Measurements from ENCODE around the gene ST6GALNAC4. TPM values are rescaled to one million over a fixed set of nuclear protein-coding genes. Genes with fewer than 3 reads are reported as not detected.

The ST6GALNAC4 gene
- total and polyA plus RNA-seq, 9 of the 15 experiments (the other 6 are each of a cell fraction or from before 2014, with no cell fraction given) = 2.6 to 43.1 (median 15.4) TPM

DNA sequence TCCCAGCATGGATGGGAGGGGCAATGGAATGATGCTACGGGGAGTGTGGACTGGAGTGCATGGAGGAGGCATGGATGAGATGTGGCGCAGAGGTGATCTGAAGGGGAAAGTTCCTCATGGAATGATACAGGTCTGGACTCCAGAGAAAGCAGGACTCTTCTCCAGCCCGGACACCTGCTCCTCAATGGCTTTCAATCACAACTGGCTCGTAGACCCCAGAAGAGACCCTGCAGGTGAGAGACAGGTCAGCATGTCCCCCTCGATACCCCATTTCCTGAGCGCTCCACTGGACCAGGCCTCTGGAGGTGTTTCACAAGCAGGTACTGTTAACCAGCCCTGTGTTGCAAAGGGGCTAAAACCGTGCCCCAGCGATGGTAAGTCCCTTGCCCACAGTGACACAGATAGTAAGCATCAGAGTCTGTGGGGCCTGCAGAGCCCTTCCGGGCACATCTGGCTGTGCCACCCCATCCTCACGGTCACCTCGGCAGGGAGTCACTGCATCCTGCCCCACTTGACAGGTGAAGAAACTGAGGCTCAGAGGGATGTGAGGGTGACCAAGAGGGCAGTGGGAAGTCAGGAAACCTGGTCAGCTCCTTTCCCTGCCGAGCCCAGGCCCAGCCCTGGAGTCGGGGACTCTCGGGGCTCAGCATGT, 26.3 kb upstream of the ST6GALNAC4 start:
- 69% methylated on average over 14 of the region's 14 CpGs for WGBS (ENCODE audit: insufficient coverage, low coverage, missing lambda C conversion rate)

More for the DNA sequence above, 26.3 kb upstream of the ST6GALNAC4 start:
- intact Hi-C loops (cut with micrococcal nuclease) = loop anchor here (1.0 kb wide), 2 partner anchors 92 to 174 kb away; no protein-coding TSS in a partner anchor
- H3K27ac ChIP-seq (ENCODE audit: extremely low read depth, low read depth, low read length) = no peak overlapping the region
- DNase-seq (ENCODE audit: extremely low read depth in 1 of 4, low spot score in 3 of 4) (no peak), ATAC-seq (no peak; the same call in 2 of the 3 replicates), FAIRE-seq (no peak)
- peak overlapping the region in 1 of 2 experiments; percentile 54; a peak in 1 of 4 replicates for H3K9ac ChIP-seq (ENCODE audit: insufficient read depth in 1 of 2, low read depth in 2 of 2, low read length in 2 of 2)
- BruUV-seq (replicated peaks) = no TSS peak
- no peaks in the 10 kb centered on the region; the same call in 2 of the 3 replicates for H3K79me2 ChIP-seq (ENCODE audit: control insufficient read depth, insufficient read depth, low read length)
- no peak overlapping the region for H3K4me2 ChIP-seq (ENCODE audit: insufficient read depth, low read length)
- H4K20me1 ChIP-seq (replicated peaks; ENCODE audit: control insufficient read depth, insufficient read depth, low read length) = 0 out of 2 replicates have a peak, but pooled peaks cover 5% of the 10 kb centered on the region
- H3K27me3 ChIP-seq (ENCODE audit: control insufficient read depth in 2 of 2, insufficient read depth in 2 of 2, low read length in 2 of 2) = no peaks in the 10 kb centered on the region
- H3K36me3 ChIP-seq (ENCODE audit: control insufficient read depth, insufficient read depth, low read length) = peaks cover 26% of the 10 kb centered on the region; the same call in 2 of the 3 replicates
- CTCF ChIA-PET (ENCODE audit: low intra/inter-chr PET ratio) = interaction anchor here (0.6 to 3.9 kb wide), 4 partner anchors 92 to 180 kb away, joined by 3 to 57 read pairs (median 20); no protein-coding TSS in a partner anchor
- peaks cover 44 to 71% of the 10 kb centered on the region in 2 experiments for H3K4me1 ChIP-seq (replicated peaks in 1 of 2; ENCODE audit: control insufficient read depth in 2 of 2, insufficient read depth in 2 of 2, low read length in 2 of 2)
- POLR2A ChIA-PET = interaction anchor here (0.6 to 2.1 kb wide), 11 partner anchors 9 to 152 kb away, joined by 3 to 10 read pairs (median 4); partner anchors contain the start of genes NAIF1 and PIP5KL1
- peaks cover 6% of the 10 kb centered on the region for H3K9me1 ChIP-seq (ENCODE audit: control insufficient read depth, insufficient read depth, low read length)
- H3K4me3 ChIP-seq = no peak overlapping the region
- no peak overlapping the region for H2AFZ ChIP-seq (ENCODE audit: low read depth, low read length)
- in situ Hi-C loops (cut with MboI) = no loop called here
- TF ChIP-seq MAFG (tag; conservative IDR thresholded peaks at IDR 0.05) = no peak
- TF ChIP-seq, protein P1, sequence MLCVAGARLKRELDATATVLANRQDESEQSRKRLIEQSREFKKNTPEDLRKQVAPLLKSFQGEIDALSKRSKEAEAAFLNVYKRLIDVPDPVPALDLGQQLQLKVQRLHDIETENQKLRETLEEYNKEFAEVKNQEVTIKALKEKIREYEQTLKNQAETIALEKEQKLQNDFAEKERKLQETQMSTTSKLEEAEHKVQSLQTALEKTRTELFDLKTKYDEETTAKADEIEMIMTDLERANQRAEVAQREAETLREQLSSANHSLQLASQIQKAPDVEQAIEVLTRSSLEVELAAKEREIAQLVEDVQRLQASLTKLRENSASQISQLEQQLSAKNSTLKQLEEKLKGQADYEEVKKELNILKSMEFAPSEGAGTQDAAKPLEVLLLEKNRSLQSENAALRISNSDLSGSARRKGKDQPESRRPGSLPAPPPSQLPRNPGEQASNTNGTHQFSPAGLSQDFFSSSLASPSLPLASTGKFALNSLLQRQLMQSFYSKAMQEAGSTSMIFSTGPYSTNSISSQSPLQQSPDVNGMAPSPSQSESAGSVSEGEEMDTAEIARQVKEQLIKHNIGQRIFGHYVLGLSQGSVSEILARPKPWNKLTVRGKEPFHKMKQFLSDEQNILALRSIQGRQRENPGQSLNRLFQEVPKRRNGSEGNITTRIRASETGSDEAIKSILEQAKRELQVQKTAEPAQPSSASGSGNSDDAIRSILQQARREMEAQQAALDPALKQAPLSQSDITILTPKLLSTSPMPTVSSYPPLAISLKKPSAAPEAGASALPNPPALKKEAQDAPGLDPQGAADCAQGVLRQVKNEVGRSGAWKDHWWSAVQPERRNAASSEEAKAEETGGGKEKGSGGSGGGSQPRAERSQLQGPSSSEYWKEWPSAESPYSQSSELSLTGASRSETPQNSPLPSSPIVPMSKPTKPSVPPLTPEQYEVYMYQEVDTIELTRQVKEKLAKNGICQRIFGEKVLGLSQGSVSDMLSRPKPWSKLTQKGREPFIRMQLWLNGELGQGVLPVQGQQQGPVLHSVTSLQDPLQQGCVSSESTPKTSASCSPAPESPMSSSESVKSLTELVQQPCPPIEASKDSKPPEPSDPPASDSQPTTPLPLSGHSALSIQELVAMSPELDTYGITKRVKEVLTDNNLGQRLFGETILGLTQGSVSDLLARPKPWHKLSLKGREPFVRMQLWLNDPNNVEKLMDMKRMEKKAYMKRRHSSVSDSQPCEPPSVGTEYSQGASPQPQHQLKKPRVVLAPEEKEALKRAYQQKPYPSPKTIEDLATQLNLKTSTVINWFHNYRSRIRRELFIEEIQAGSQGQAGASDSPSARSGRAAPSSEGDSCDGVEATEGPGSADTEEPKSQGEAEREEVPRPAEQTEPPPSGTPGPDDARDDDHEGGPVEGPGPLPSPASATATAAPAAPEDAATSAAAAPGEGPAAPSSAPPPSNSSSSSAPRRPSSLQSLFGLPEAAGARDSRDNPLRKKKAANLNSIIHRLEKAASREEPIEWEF (CRISPR knock-in tag; IDR thresholded peaks at IDR 0.05) = no peak
- TF ChIP-seq, protein P2, sequence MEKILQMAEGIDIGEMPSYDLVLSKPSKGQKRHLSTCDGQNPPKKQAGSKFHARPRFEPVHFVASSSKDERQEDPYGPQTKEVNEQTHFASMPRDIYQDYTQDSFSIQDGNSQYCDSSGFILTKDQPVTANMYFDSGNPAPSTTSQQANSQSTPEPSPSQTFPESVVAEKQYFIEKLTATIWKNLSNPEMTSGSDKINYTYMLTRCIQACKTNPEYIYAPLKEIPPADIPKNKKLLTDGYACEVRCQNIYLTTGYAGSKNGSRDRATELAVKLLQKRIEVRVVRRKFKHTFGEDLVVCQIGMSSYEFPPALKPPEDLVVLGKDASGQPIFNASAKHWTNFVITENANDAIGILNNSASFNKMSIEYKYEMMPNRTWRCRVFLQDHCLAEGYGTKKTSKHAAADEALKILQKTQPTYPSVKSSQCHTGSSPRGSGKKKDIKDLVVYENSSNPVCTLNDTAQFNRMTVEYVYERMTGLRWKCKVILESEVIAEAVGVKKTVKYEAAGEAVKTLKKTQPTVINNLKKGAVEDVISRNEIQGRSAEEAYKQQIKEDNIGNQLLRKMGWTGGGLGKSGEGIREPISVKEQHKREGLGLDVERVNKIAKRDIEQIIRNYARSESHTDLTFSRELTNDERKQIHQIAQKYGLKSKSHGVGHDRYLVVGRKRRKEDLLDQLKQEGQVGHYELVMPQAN (IDR thresholded peaks at IDR 0.05; ENCODE audit: borderline replicate concordance) = 0 out of 2 replicates have a peak, but pooled peaks have one; percentile 15
- TF ChIP-seq NR2C2 (CRISPR knock-in tag; IDR thresholded peaks at IDR 0.05) = 0 out of 2 replicates have a peak, but pooled peaks have one; percentile 26
- TF ChIP-seq NR2C2 (tag; IDR thresholded peaks at IDR 0.05) = no peak
- TF ChIP-seq ZBED1 (IDR thresholded peaks at IDR 0.05) = no peak
- TF ChIP-seq HDGF (IDR thresholded peaks at IDR 0.05) = peak; percentile 41; the same call in 1 of the 2 replicates
- no peaks in the 10 kb centered on the region for H3K9me3 ChIP-seq (replicated peaks; ENCODE audit: control insufficient read depth, insufficient read depth, low read depth, low read length)
